ENCODE measurements around the gene EPN3.

Gene EPN3

GRCh38 chr17:50570528-50570927, 38.0 kb downstream of the EPN3 start:
- no peak overlapping the region for H3K9ac ChIP-seq (ENCODE audit: low read length)
- H3F3A ChIP-seq (ENCODE audit: insufficient read depth), result no peaks in the 10 kb centered on the region
- no peak overlapping the region for H3K27ac ChIP-seq (ENCODE audit: low read depth, low read length)
- H3K79me2 ChIP-seq (ENCODE audit: insufficient read depth, low read length), result no peaks in the 10 kb centered on the region
- no peaks in the 10 kb centered on the region for H3K9me2 ChIP-seq (replicated peaks; ENCODE audit: insufficient read depth, low read length)
- H4K20me1 ChIP-seq (ENCODE audit: low read depth, low read length), result no peaks in the 10 kb centered on the region
- TF ChIP-seq EZH2phosphoT487 (conservative IDR thresholded peaks at IDR 0.05; ENCODE audit: low read length), result no peak
- TF ChIP-seq, protein P1, sequence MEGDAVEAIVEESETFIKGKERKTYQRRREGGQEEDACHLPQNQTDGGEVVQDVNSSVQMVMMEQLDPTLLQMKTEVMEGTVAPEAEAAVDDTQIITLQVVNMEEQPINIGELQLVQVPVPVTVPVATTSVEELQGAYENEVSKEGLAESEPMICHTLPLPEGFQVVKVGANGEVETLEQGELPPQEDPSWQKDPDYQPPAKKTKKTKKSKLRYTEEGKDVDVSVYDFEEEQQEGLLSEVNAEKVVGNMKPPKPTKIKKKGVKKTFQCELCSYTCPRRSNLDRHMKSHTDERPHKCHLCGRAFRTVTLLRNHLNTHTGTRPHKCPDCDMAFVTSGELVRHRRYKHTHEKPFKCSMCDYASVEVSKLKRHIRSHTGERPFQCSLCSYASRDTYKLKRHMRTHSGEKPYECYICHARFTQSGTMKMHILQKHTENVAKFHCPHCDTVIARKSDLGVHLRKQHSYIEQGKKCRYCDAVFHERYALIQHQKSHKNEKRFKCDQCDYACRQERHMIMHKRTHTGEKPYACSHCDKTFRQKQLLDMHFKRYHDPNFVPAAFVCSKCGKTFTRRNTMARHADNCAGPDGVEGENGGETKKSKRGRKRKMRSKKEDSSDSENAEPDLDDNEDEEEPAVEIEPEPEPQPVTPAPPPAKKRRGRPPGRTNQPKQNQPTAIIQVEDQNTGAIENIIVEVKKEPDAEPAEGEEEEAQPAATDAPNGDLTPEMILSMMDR (IDR thresholded peaks at IDR 0.05; ENCODE audit: insufficient read depth, low read length, poor library complexity, severe bottlenecking), result no peak
- H3K9me3 ChIP-seq (ENCODE audit: insufficient read depth, low read length), result no peaks in the 10 kb centered on the region
- no peaks in the 10 kb centered on the region for H3K27me3 ChIP-seq (ENCODE audit: low read length)
- H3K4me2 ChIP-seq (ENCODE audit: low read depth, low read length, poor library complexity, severe bottlenecking), result no peak overlapping the region
- H3K4me3 ChIP-seq (ENCODE audit: insufficient read depth, low read length, poor library complexity, severe bottlenecking), result no peak overlapping the region
- H3K36me3 ChIP-seq (ENCODE audit: low read length), result no peaks in the 10 kb centered on the region
- no peak overlapping the region for H2AFZ ChIP-seq (ENCODE audit: low read depth, low read length, severe bottlenecking)

DNA sequence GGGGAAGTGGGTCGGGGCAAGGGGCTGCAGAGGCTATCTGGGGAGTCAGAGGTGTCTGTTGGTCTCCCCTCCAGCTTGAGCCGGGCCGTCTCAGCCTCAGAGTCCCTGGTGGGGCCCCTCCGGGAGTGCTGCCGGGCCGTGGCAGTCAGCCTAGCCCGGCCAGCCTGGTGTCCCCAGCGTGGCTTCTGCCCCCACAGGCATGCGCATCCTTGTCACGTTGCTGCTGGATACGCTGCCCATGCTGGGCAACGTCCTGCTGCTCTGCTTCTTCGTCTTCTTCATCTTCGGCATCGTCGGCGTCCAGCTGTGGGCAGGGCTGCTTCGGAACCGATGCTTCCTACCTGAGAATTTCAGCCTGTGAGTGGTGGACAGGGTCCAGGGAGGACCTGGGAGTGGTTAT, 39.1 kb downstream of the EPN3 start:
- Histone ChIP-seq H4K20me1 (ENCODE audit: low read depth, low read length) (no peaks in the 10 kb centered on the region), H3K27ac (ENCODE audit: low read depth, low read length) (no peak overlapping the region), H2AFZ (ENCODE audit: low read depth, low read length, severe bottlenecking) (no peak overlapping the region), H3K4me2 (ENCODE audit: low read depth, low read length, poor library complexity, severe bottlenecking) (no peak overlapping the region), H3K27me3 (ENCODE audit: low read length) (no peaks in the 10 kb centered on the region), H3K79me2 (ENCODE audit: insufficient read depth, low read length) (no peaks in the 10 kb centered on the region), H3K9me2 (replicated peaks; ENCODE audit: insufficient read depth, low read length) (no peaks in the 10 kb centered on the region), H3K9me3 (ENCODE audit: insufficient read depth, low read length) (no peaks in the 10 kb centered on the region), H3K4me3 (ENCODE audit: insufficient read depth, low read length, poor library complexity, severe bottlenecking) (no peak overlapping the region), H3K9ac (ENCODE audit: low read length) (no peak overlapping the region), H3K36me3 (ENCODE audit: low read length) (no peaks in the 10 kb centered on the region), H3F3A (ENCODE audit: insufficient read depth) (no peaks in the 10 kb centered on the region)
- TF ChIP-seq, protein P1 (IDR thresholded peaks at IDR 0.05; ENCODE audit: insufficient read depth, low read length, poor library complexity, severe bottlenecking), result no peak
- no peak for TF ChIP-seq EZH2phosphoT487 (conservative IDR thresholded peaks at IDR 0.05; ENCODE audit: low read length)

DNA sequence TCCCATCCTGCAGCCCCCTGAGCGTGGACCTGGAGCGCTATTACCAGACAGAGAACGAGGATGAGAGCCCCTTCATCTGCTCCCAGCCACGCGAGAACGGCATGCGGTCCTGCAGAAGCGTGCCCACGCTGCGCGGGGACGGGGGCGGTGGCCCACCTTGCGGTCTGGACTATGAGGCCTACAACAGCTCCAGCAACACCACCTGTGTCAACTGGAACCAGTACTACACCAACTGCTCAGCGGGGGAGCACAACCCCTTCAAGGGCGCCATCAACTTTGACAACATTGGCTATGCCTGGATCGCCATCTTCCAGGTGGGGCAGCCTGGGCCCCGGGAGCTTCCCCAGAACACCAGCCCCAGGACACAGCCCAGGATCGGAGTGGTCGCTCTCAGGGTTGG, 40.0 kb downstream of the EPN3 start:
- H3K27me3 ChIP-seq (ENCODE audit: low read length), result no peaks in the 10 kb centered on the region
- no peak overlapping the region for H3K4me2 ChIP-seq (ENCODE audit: low read depth, low read length, poor library complexity, severe bottlenecking)
- H3K9ac ChIP-seq (ENCODE audit: low read length), result no peak overlapping the region
- H3K36me3 ChIP-seq (ENCODE audit: low read length), result no peaks in the 10 kb centered on the region
- H3K9me3 ChIP-seq (ENCODE audit: insufficient read depth, low read length), result no peaks in the 10 kb centered on the region
- no peak for TF ChIP-seq EZH2phosphoT487 (conservative IDR thresholded peaks at IDR 0.05; ENCODE audit: low read length)
- no peak overlapping the region for H2AFZ ChIP-seq (ENCODE audit: low read depth, low read length, severe bottlenecking)
- H3K79me2 ChIP-seq (ENCODE audit: insufficient read depth, low read length), result no peaks in the 10 kb centered on the region
- no peaks in the 10 kb centered on the region for H3K9me2 ChIP-seq (replicated peaks; ENCODE audit: insufficient read depth, low read length)
- no peaks in the 10 kb centered on the region for H4K20me1 ChIP-seq (ENCODE audit: low read depth, low read length)
- no peak overlapping the region for H3K4me3 ChIP-seq (ENCODE audit: insufficient read depth, low read length, poor library complexity, severe bottlenecking)
- H3K27ac ChIP-seq (ENCODE audit: low read depth, low read length), result no peak overlapping the region
- no peaks in the 10 kb centered on the region for H3F3A ChIP-seq (ENCODE audit: insufficient read depth)

- Histone ChIP-seq H3K79me2 (ENCODE audit: insufficient read depth, low read length) (no peaks in the 10 kb centered on the region), H3K27me3 (ENCODE audit: low read length) (no peaks in the 10 kb centered on the region), H4K20me1 (ENCODE audit: low read depth, low read length) (no peaks in the 10 kb centered on the region), H3K4me2 (ENCODE audit: low read depth, low read length, poor library complexity, severe bottlenecking) (no peak overlapping the region), H3F3A (ENCODE audit: insufficient read depth) (no peaks in the 10 kb centered on the region), H3K36me3 (ENCODE audit: low read length) (no peaks in the 10 kb centered on the region), H3K9me2 (replicated peaks; ENCODE audit: insufficient read depth, low read length) (no peaks in the 10 kb centered on the region), H2AFZ (ENCODE audit: low read depth, low read length, severe bottlenecking) (no peak overlapping the region), H3K4me3 (ENCODE audit: insufficient read depth, low read length, poor library complexity, severe bottlenecking) (no peak overlapping the region), H3K9me3 (ENCODE audit: insufficient read depth, low read length) (no peaks in the 10 kb centered on the region), H3K9ac (ENCODE audit: low read length) (no peak overlapping the region), H3K27ac (ENCODE audit: low read depth, low read length) (no peak overlapping the region)
- no peak for TF ChIP-seq EZH2phosphoT487 (conservative IDR thresholded peaks at IDR 0.05; ENCODE audit: low read length)
- TF ChIP-seq, protein P1 (IDR thresholded peaks at IDR 0.05; ENCODE audit: insufficient read depth, low read length, poor library complexity, severe bottlenecking), result no peak
Observed at GRCh38 chr17:50573866-50574611, 41.5 kb downstream of the EPN3 start.
